Thyroid gland (tissue), 4 donors: ENCODE measurements around the gene FGF16.

Experiments used
- CTCF ChIP-seq, 6 experiments: fragments of 200-600 bp in 3 of 6; fragments of 450-650 bp in 3 of 6; sonication (generic) in 3 of 6; IDR thresholded peaks; one replicate each; pipeline ENCODE4 v1.5.1; 2016 to 2019; ENCODE audit warnings: antibody characterized with exemption in 6 of 6, mild to moderate bottlenecking in 2 of 6, inconsistent platforms in 1 of 6, moderate library complexity in 1 of 6
- POLR2A ChIP-seq, 2 donors: fragments of 450-650 bp; IDR thresholded peaks; one replicate each; pipeline ENCODE4 v1.6.1; 2017; ENCODE audit warnings: antibody characterized with exemption in 2 of 2, mild to moderate bottlenecking in 2 of 2, moderate library complexity in 1 of 2

DNA sequence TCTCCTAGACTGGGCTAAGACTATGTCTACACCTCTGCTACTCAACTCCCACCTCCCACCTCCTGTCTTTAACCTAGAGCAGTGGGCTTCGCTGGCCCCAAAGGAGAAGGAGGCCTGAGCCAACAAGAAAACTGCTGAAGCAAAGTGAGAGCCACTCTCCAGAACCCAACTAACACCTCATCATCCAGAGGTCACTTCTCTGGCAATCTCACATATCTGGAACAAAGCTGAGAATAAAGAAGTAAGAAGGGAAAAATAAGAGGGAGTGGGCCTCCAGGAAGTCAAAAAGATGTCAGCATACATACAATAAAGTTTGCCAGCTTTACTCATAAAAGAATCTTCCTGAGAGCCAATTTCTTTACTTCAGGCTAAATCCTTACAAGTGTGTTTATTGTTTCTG is 18.6 kb upstream of the FGF16 start:
- TF ChIP-seq CTCF (IDR thresholded peaks at IDR 0.05) (no peak), POLR2A (IDR thresholded peaks at IDR 0.05) (no peak)
